SK-N-SH (cell line): ENCODE data around the gene OR51V1. TPM values are rescaled to one million over a fixed set of nuclear protein-coding genes. Genes with fewer than 3 reads are reported as not detected.

Source experiments
- CTCF ChIA-PET: fragments of 300-600, 350-600 bp; formaldehyde crosslinking; extraction: SDS; loops from one replicate; lab custom pipeline; 2021; lab: Yijun Ruan, JAX
- POLR2A ChIA-PET: fragments of 350-600 bp; sonication (Branson Sonifier 250); formaldehyde crosslinking; extraction: SDS; loops from one replicate; lab custom pipeline; 2020; ENCODE audit warnings: antibody characterized with exemption, inconsistent platforms; lab: Yijun Ruan, JAX
- DNase-seq: peaks from one replicate; pipeline ENCODE4 v3.0.0; 2012
- H2AFZ ChIP-seq: fragments of 200-600 bp; sonication (generic); 2 replicates; pipeline ENCODE4 v1.8.1; 2016; ENCODE audit warnings: antibody characterized with exemption, mild to moderate bottlenecking, low read depth
- H3F3A ChIP-seq: fragments of 200-600 bp; sonication (generic); replicated peaks from 2 replicates; pipeline ENCODE3; 2016; ENCODE audit warnings: antibody characterized with exemption, mild to moderate bottlenecking; ENCODE audit not compliant: insufficient read depth
- H3K27ac ChIP-seq, 2 experiments: fragments of 200-500 bp in 1 of 2; fragments of 200-600 bp in 1 of 2; sonication (Bioruptor generic) in 1 of 2; sonication (generic), shearing (Covaris generic) in 1 of 2; 2 replicates each; pipeline versions ENCODE4 v1.5.1 to v1.6.1; 2014 to 2016; ENCODE audit warnings: low read depth in 2 of 2, inconsistent platforms in 1 of 2, low read length in 1 of 2, mild to moderate bottlenecking in 1 of 2, mixed read lengths in 1 of 2
- H3K27me3 ChIP-seq: fragments of 200-600 bp; sonication (generic), shearing (Covaris generic); 2 replicates; pipeline ENCODE4 v1.6.1; 2016; ENCODE audit warnings: mixed run types; ENCODE audit not compliant: insufficient read depth
- H3K36me3 ChIP-seq, 2 experiments: fragments of 200-500 bp in 1 of 2; fragments of 200-600 bp in 1 of 2; sonication (Bioruptor generic) in 1 of 2; sonication (generic) in 1 of 2; replicated peaks in 1 of 2; 2 replicates each; pipeline versions ENCODE3 to v1.5.1; 2014 to 2016; ENCODE audit warnings: low read length in 1 of 2, mild to moderate bottlenecking in 1 of 2; ENCODE audit not compliant: insufficient read depth in 2 of 2, control insufficient read depth in 1 of 2
- H3K4me1 ChIP-seq, 2 experiments: fragments of 200-500 bp in 1 of 2; fragments of 200-600 bp in 1 of 2; sonication (Bioruptor generic) in 1 of 2; sonication (generic), shearing (Covaris generic) in 1 of 2; 2 replicates each; pipeline versions ENCODE4 v1.5.1 to v1.6.1; 2014 to 2016; ENCODE audit warnings: low read depth in 1 of 2, low read length in 1 of 2, mixed run types in 1 of 2; ENCODE audit not compliant: insufficient read depth in 2 of 2, control insufficient read depth in 1 of 2
- H3K4me2 ChIP-seq: fragments of 200-600 bp; sonication (generic), shearing (Covaris generic); 2 replicates; pipeline ENCODE4 v1.6.1; 2017; ENCODE audit warnings: mixed run types
- H3K4me3 ChIP-seq, 2 experiments: fragments of 200-500 bp in 1 of 2; fragments of 200-600 bp in 1 of 2; sonication (Bioruptor generic) in 1 of 2; sonication (generic), shearing (Covaris generic) in 1 of 2; 2 replicates each; pipeline versions ENCODE4 v1.5.1 to v1.8.1; 2014 to 2016; ENCODE audit warnings: low read depth in 2 of 2, inconsistent platforms in 1 of 2, low read length in 1 of 2, mild to moderate bottlenecking in 1 of 2, mixed read lengths in 1 of 2, moderate library complexity in 1 of 2
- H3K79me2 ChIP-seq: fragments of 200-600 bp; sonication (generic); 2 replicates; pipeline ENCODE4 v1.8.1; 2017; ENCODE audit warnings: mild to moderate bottlenecking; ENCODE audit not compliant: insufficient read depth
- H3K9ac ChIP-seq: fragments of 200-600 bp; sonication (generic); 2 replicates; pipeline ENCODE4 v1.6.1; 2017; ENCODE audit warnings: mixed run types
- H3K9me2 ChIP-seq: fragments of 200-600 bp; sonication (generic); 2 replicates; pipeline ENCODE4 v1.6.1; 2017; ENCODE audit warnings: mixed run types
- H3K9me3 ChIP-seq: fragments of 200-600 bp; sonication (generic); 2 replicates; pipeline ENCODE4 v1.6.1; 2017; ENCODE audit warnings: mixed run types, mild to moderate bottlenecking, moderate library complexity
- H4K20me1 ChIP-seq: fragments of 200-600 bp; sonication (generic); 2 replicates; pipeline ENCODE4 v1.6.1; 2017; ENCODE audit warnings: mild to moderate bottlenecking, mixed run types; ENCODE audit not compliant: insufficient read depth
- IRF3 ChIP-seq: fragments of 150-350 bp; IDR thresholded peaks from 2 replicates; pipeline ENCODE4 v1.6.1; 2016; ENCODE audit warnings: mild to moderate bottlenecking, low read depth, low read length
- MAX ChIP-seq: IDR thresholded peaks from 2 replicates; pipeline ENCODE4 v1.4.0; 2012; ENCODE audit warnings: low read depth
- MEF2A ChIP-seq: IDR thresholded peaks from 2 replicates; pipeline ENCODE4 v1.4.0; 2012; ENCODE audit warnings: low read depth, borderline replicate concordance
- MXI1 ChIP-seq: IDR thresholded peaks from 2 replicates; pipeline ENCODE4 v1.6.1; 2012; ENCODE audit warnings: mild to moderate bottlenecking, low read depth, low read length, improper control_type of control experiment
- NRF1 ChIP-seq: IDR thresholded peaks from 2 replicates; pipeline ENCODE4 v1.6.1; 2012; ENCODE audit warnings: low read depth, mild to moderate bottlenecking, low read length
- POLR2AphosphoS5 ChIP-seq: IDR thresholded peaks from 2 replicates; pipeline ENCODE4 v1.6.1; 2012; ENCODE audit warnings: low read depth, low read length
- RCOR1 ChIP-seq: fragments of 150-350 bp; IDR thresholded peaks from 2 replicates; pipeline ENCODE4 v1.6.1; 2017; ENCODE audit warnings: antibody characterized with exemption, low read length
- REST ChIP-seq: IDR thresholded peaks from 2 replicates; pipeline ENCODE4 v1.6.1; 2012; ENCODE audit warnings: mild to moderate bottlenecking, low read depth, low read length, moderate library complexity
- RFX5 ChIP-seq: IDR thresholded peaks from 2 replicates; pipeline ENCODE4 v1.6.1; 2012; ENCODE audit warnings: mild to moderate bottlenecking, improper control_type of control experiment, low read length
- RXRA ChIP-seq: IDR thresholded peaks from 2 replicates; pipeline ENCODE4 v1.4.0; 2012; ENCODE audit warnings: low read depth, mild to moderate bottlenecking, borderline replicate concordance
- SIN3A ChIP-seq: IDR thresholded peaks from 2 replicates; pipeline ENCODE4 v1.6.1; 2012; ENCODE audit warnings: low read depth, mild to moderate bottlenecking, low read length, moderate library complexity, borderline replicate concordance
- TEAD4 ChIP-seq: IDR thresholded peaks from 2 replicates; pipeline ENCODE4 v1.4.0; 2012; ENCODE audit warnings: mild to moderate bottlenecking, borderline replicate concordance; ENCODE audit not compliant: insufficient read depth
- YY1 ChIP-seq: IDR thresholded peaks from 2 replicates; pipeline ENCODE4 v1.4.0; 2012; ENCODE audit warnings: low read depth, mild to moderate bottlenecking
- WGBS: methylation state at CpG from one replicate; pipeline ENCODE4 v1.1.6; 2017; ENCODE audit warnings: low lambda C conversion rate; 5-methylcytosine and 5-hydroxymethylcytosine counted together
- polyA plus RNA-seq, 3 experiments: library from polyadenylated mRNA; depleted of rRNA; stranded (reverse); fragments of >200 nt; gene quantifications; 2 replicates each; pipeline ENCODE4 v1.2.3, GENCODE V29; 2012
- TF ChIP-seq, protein P1 (sequence below): IDR thresholded peaks from 2 replicates; pipeline ENCODE4 v1.4.0; 2012; ENCODE audit warnings: low read depth, borderline replicate concordance

OR51V1 gene
- polyA plus RNA-seq, 1 of the 3 experiments (the other 2 are of a cell fraction) = not detected

- TF ChIP-seq REST = no peak
- no peak for TF ChIP-seq IRF3
- no peak for TF ChIP-seq NRF1
- no peak for TF ChIP-seq SIN3A
- TF ChIP-seq TEAD4 = no peak
- no peak for TF ChIP-seq POLR2AphosphoS5
- TF ChIP-seq RXRA = no peak
- TF ChIP-seq YY1 = no peak
- TF ChIP-seq MEF2A = no peak
- TF ChIP-seq RCOR1 = no peak
- no peak for TF ChIP-seq MAX
- no peak for TF ChIP-seq MXI1
Observed at GRCh38 chr11:5230266-5230665, 29.8 kb upstream of the OR51V1 start (continued).

DNA sequence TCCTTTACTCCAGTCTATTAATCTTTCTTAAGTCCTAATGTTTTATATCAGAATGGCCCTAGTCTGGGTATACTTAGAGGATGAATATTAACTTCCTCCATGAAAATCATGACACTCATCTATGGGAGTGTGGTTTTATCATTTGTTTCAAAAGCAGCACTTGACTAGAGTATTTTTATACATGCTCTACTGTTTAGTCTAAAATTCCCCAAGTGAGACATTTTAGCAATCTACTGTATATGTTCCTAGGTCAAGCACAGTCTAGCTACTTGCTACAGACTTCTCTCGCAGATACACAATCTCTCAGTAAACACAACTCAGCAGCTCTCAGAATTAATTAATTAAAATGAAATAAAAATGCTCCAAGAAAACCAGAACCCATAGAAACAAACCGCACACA, 29.3 kb upstream of the OR51V1 start:
- POLR2A ChIA-PET = no interaction called here

More for the DNA sequence above, 29.3 kb upstream of the OR51V1 start:
- no peak overlapping the region for H2AFZ ChIP-seq
- no peak overlapping the region for H3K9ac ChIP-seq
- H3K4me1 ChIP-seq = no peaks in the 10 kb centered on the region
- no peaks in the 10 kb centered on the region for H3K79me2 ChIP-seq
- H3F3A ChIP-seq = no peaks in the 10 kb centered on the region
- no peaks in the 10 kb centered on the region for H3K9me2 ChIP-seq
- H3K36me3 ChIP-seq = no peaks in the 10 kb centered on the region
- TF ChIP-seq, protein P1, sequence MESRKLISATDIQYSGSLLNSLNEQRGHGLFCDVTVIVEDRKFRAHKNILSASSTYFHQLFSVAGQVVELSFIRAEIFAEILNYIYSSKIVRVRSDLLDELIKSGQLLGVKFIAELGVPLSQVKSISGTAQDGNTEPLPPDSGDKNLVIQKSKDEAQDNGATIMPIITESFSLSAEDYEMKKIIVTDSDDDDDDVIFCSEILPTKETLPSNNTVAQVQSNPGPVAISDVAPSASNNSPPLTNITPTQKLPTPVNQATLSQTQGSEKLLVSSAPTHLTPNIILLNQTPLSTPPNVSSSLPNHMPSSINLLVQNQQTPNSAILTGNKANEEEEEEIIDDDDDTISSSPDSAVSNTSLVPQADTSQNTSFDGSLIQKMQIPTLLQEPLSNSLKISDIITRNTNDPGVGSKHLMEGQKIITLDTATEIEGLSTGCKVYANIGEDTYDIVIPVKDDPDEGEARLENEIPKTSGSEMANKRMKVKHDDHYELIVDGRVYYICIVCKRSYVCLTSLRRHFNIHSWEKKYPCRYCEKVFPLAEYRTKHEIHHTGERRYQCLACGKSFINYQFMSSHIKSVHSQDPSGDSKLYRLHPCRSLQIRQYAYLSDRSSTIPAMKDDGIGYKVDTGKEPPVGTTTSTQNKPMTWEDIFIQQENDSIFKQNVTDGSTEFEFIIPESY = no peak
- TF ChIP-seq RFX5 = no peak
- no peak for TF ChIP-seq RCOR1
- TF ChIP-seq, all 33 proteins: peak for 0
- no peak overlapping the region for H3K27ac ChIP-seq
- no peaks in the 10 kb centered on the region for H3K9me3 ChIP-seq
- no peaks in the 10 kb centered on the region for H3K27me3 ChIP-seq
- CTCF ChIA-PET = no interaction called here
- H4K20me1 ChIP-seq = no peaks in the 10 kb centered on the region
- H3K4me3 ChIP-seq = no peak overlapping the region
- WGBS = 8% methylated on average over 2 of the region's 2 CpGs
- DNase-seq = no peak
- no peak overlapping the region for H3K4me2 ChIP-seq
